Activated B cell treated with CpG ODN at 0.5 μM for 24 hours (primary cell): ENCODE results near the gene KCTD8. TPM values are rescaled to one million over a fixed set of nuclear protein-coding genes. Genes with fewer than 3 reads are reported as not detected.

Source experiments
- ATAC-seq: fragments of 200-7000 bp; cut with Tn5 transposase; one replicate; pipeline ENCODE4 v1.10.0; 2021; ENCODE audit warnings: low read depth, mild to moderate bottlenecking, moderate library complexity
- CTCF ChIA-PET: fragments of 350-600 bp; sonication (Branson Sonifier 250); formaldehyde crosslinking; loops from one replicate; lab custom pipeline; 2021; ENCODE audit warnings: antibody characterized with exemption; lab: Charles Lee
- POLR2A ChIA-PET: fragments of 350-600 bp; sonication (Branson Sonifier 250); formaldehyde crosslinking; loops from one replicate; lab custom pipeline; 2021; ENCODE audit warnings: antibody characterized with exemption; lab: Charles Lee
- DNase-seq: peaks from one replicate; pipeline ENCODE4 v3.0.0; 2022
- H3K27ac Mint-ChIP-seq: one replicate; pipeline ENCODE4 v1.8.0; 2020; ENCODE audit warnings: mixed read lengths
- H3K27me3 Mint-ChIP-seq: one replicate; pipeline ENCODE4 v1.8.0; 2021; ENCODE audit warnings: mixed read lengths
- H3K36me3 Mint-ChIP-seq: one replicate; pipeline ENCODE4 v1.8.0; 2021; ENCODE audit warnings: low read depth, mixed read lengths
- H3K4me1 Mint-ChIP-seq: one replicate; pipeline ENCODE4 v1.8.0; 2021; ENCODE audit warnings: mixed read lengths
- H3K4me3 Mint-ChIP-seq: one replicate; pipeline ENCODE4 v1.8.0; 2020; ENCODE audit warnings: mild to moderate bottlenecking, mixed read lengths
- H3K9me3 Mint-ChIP-seq: one replicate; pipeline ENCODE4 v1.8.0; 2020; ENCODE audit warnings: mixed read lengths
- intact Hi-C: fragments of 100-400 bp; cut with micrococcal nuclease; formaldehyde crosslinking; loops from one replicate; pipeline ENCODE4 v1.15.1; 2024
- total RNA-seq: library from RNA; stranded (reverse); gene quantifications from 2 replicates; pipeline ENCODE4 v1.2.3, GENCODE V29; 2022
- TF ChIP-seq, protein P1 (sequence below): fragments of 200-600 bp; IDR thresholded peaks from one replicate; pipeline ENCODE4 v1.8.0; 2022; ENCODE audit warnings: antibody characterized with exemption, mild to moderate bottlenecking

Gene KCTD8
- total RNA-seq, 1 donor from 2014 or later: not detected

DNA sequence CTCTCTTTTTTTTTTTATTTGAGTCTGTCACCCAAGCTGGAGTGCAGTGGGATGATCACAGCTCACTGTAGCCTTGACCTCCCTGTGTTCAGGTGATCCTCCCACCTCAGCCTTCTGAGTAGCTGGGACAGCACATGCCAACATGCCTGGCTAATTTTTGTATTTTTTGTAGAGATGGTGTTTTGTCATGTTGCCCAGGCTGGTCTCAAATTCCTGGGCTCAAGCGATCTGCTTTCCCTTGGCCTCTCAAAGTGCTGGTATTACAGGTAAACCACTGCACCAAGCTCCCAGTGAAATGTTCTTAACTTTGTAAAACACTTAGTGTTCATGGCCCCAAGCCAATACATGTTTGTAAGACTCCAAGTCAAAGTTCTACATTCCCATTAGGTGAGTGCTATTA, 316.1 kb downstream of the KCTD8 start:
- intact Hi-C loops: no loop called here
- H3K4me3 Mint-ChIP-seq: no peak overlapping the region
- peaks cover 7% of the 10 kb centered on the region for H3K9me3 Mint-ChIP-seq
- CTCF ChIA-PET: no interaction called here
- DNase-seq (no peak), ATAC-seq (no peak)
- no peaks in the 10 kb centered on the region for H3K36me3 Mint-ChIP-seq
- TF ChIP-seq, protein P1, sequence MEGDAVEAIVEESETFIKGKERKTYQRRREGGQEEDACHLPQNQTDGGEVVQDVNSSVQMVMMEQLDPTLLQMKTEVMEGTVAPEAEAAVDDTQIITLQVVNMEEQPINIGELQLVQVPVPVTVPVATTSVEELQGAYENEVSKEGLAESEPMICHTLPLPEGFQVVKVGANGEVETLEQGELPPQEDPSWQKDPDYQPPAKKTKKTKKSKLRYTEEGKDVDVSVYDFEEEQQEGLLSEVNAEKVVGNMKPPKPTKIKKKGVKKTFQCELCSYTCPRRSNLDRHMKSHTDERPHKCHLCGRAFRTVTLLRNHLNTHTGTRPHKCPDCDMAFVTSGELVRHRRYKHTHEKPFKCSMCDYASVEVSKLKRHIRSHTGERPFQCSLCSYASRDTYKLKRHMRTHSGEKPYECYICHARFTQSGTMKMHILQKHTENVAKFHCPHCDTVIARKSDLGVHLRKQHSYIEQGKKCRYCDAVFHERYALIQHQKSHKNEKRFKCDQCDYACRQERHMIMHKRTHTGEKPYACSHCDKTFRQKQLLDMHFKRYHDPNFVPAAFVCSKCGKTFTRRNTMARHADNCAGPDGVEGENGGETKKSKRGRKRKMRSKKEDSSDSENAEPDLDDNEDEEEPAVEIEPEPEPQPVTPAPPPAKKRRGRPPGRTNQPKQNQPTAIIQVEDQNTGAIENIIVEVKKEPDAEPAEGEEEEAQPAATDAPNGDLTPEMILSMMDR: no peak
- H3K27ac Mint-ChIP-seq: no peak overlapping the region
- H3K4me1 Mint-ChIP-seq: no peaks in the 10 kb centered on the region
- H3K27me3 Mint-ChIP-seq: no peaks in the 10 kb centered on the region
- POLR2A ChIA-PET: no interaction called here

Other genes starting within 250 kb of the KCTD8 start
- gene YIPF7, start 202.8 kb upstream of the KCTD8 start, total RNA-seq: not detected in 2 replicates
- 21.5 and 26.0 TPM in 2 replicates for gene GUF1, start 229.6 kb upstream of the KCTD8 start, total RNA-seq